Panc1 (cell line): ENCODE results near the gene UBL4A. TPM values are rescaled to one million over a fixed set of nuclear protein-coding genes. Genes with fewer than 3 reads are reported as not detected.
A peak's percentile ranks its signal among the peaks of the same experiment; 100 is the strongest.

Experiments
- ATAC-seq: fragments of 200-7000 bp; cut with Tn5 transposase; 2 replicates; pipeline ENCODE4 v1.9.1; 2020; ENCODE audit warnings: mild to moderate bottlenecking, moderate library complexity
- BruUV-seq: library from RNA; stranded (reverse); fragments of 400-500 nt; replicated peaks from 2 replicates; lab custom pipeline; 2021; lab: Mats Ljungman, UMichigan
- CTCF ChIA-PET: fragments of 300-600 bp; sonication (Branson Sonifier 250); formaldehyde crosslinking; loops from one replicate; lab custom pipeline; 2022; ENCODE audit warnings: antibody characterized with exemption; lab: Charles Lee
- POLR2A ChIA-PET: fragments of 300-600 bp; sonication (Branson Sonifier 250); formaldehyde crosslinking; loops from one replicate; lab custom pipeline; 2022; ENCODE audit warnings: antibody characterized with exemption; lab: Charles Lee
- DNase-seq: peaks from one replicate; pipeline ENCODE4 v3.0.0-alpha.2; 2010; ENCODE audit warnings: low read depth, low spot score
- H3K27ac ChIP-seq: 2 replicates; pipeline ENCODE4 v1.5.1; 2011; ENCODE audit warnings: mild to moderate bottlenecking, low read length, inconsistent platforms
- H3K27me3 ChIP-seq: fragments of 200-500 bp; sonication (Bioruptor generic); 2 replicates; pipeline ENCODE4 v1.6.0; 2014; ENCODE audit warnings: low read length, inconsistent platforms; ENCODE audit not compliant: control insufficient read depth, insufficient read depth
- H3K36me3 ChIP-seq: fragments of 200-500 bp; sonication (Bioruptor generic); 2 replicates; pipeline ENCODE4 v1.5.1; 2014; ENCODE audit warnings: inconsistent platforms, mild to moderate bottlenecking, low read length, moderate library complexity; ENCODE audit not compliant: control insufficient read depth, insufficient read depth
- H3K4me1 ChIP-seq: 2 replicates; pipeline ENCODE4 v1.5.1; 2011; ENCODE audit warnings: inconsistent platforms, mild to moderate bottlenecking, low read length, moderate library complexity; ENCODE audit not compliant: control insufficient read depth, insufficient read depth
- H3K4me3 ChIP-seq, 2 experiments: 2 replicates each; pipeline ENCODE4 v1.5.1; 2011 to 2012; ENCODE audit warnings: low read depth in 2 of 2, low read length in 2 of 2, mild to moderate bottlenecking in 2 of 2, inconsistent platforms in 1 of 2, moderate library complexity in 1 of 2
- H3K9me3 ChIP-seq: fragments of 200-500 bp; sonication (Bioruptor generic); 2 replicates; pipeline ENCODE4 v1.5.1; 2014; ENCODE audit warnings: low read depth, mild to moderate bottlenecking, inconsistent platforms, low read length, moderate library complexity; ENCODE audit not compliant: control insufficient read depth, insufficient read depth
- CTCF ChIP-seq: fragments of 450-650 bp; IDR thresholded peaks from 2 replicates; pipeline ENCODE4 v1.5.1; 2017; ENCODE audit warnings: mild to moderate bottlenecking
- POLR2AphosphoS5 ChIP-seq: IDR thresholded peaks from 2 replicates; pipeline ENCODE4 v1.6.1; 2012; ENCODE audit warnings: mild to moderate bottlenecking, low read depth, low read length, moderate library complexity
- REST ChIP-seq, 2 experiments: IDR thresholded peaks; 2 replicates each; pipeline ENCODE4 v1.6.1; 2011 to 2012; ENCODE audit warnings: low read depth in 2 of 2, control low read depth in 1 of 2, low read length in 1 of 2, mild to moderate bottlenecking in 1 of 2, moderate library complexity in 1 of 2; ENCODE audit not compliant: insufficient read depth in 1 of 2
- SIN3A ChIP-seq: IDR thresholded peaks from 2 replicates; pipeline ENCODE4 v1.6.1; 2012; ENCODE audit warnings: low read depth, mild to moderate bottlenecking, low read length, moderate library complexity, borderline replicate concordance; ENCODE audit not compliant: insufficient read depth
- TCF7L2 ChIP-seq: IDR thresholded peaks from 2 replicates; pipeline ENCODE4 v1.6.1; 2011; ENCODE audit warnings: mild to moderate bottlenecking, low read depth, low read length, inconsistent platforms
- in situ Hi-C: cut with HindIII; loops from 2 replicates; pipeline ENCODE4 v1.10.0; 2016; ENCODE audit warnings: low sequenced_read_pairs, low pct_unique_long_range_greater_than_20kb
- intact Hi-C: fragments of 100-400 bp; cut with micrococcal nuclease; formaldehyde crosslinking; loops from one replicate; pipeline ENCODE4 v1.10.0; 2022; ENCODE audit not compliant: unreplicated experiment
- total RNA-seq: library from RNA; stranded (reverse); gene quantifications from one replicate; pipeline ENCODE4 v1.2.1, GENCODE V29; 2021; ENCODE audit not compliant: unreplicated experiment

The UBL4A gene
- total RNA-seq, 1 experiment from 2014 or later = 65.4 TPM

DNA sequence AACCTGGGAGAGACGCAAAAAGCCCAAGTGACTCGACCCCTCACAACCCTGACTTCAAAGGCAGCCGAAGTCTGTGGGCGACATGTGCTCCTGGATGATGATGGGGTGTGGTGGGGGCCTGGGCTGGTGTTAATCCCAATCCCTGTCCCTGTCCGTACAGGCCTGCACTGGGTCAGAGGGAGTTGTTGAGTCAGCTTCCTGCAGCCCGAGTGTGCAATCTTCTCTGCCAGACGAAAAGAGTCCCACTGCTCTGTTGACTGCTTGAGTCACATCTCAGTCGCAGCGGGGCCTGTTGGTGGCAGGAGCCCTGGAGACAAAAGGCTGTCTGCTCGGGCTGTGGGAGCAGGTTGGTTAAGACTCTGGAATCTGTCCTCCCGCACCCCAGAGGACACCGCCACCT lies 19.3 kb upstream of the UBL4A start:
- intact Hi-C loops (no loop called here), in situ Hi-C loops (no loop called here)
- Histone ChIP-seq H3K36me3 (no peaks in the 10 kb centered on the region), H3K27me3 (no peaks in the 10 kb centered on the region), H3K4me1 (no peaks in the 10 kb centered on the region), H3K9me3 (no peaks in the 10 kb centered on the region), H3K4me3 (no peak overlapping the region), H3K27ac (no peak overlapping the region)
- BruUV-seq = no TSS peak
- ATAC-seq (peak; percentile 83), DNase-seq (no peak)
- ChIA-PET CTCF (no interaction called here), POLR2A (no interaction called here)
- TF ChIP-seq REST (IDR thresholded peaks at IDR 0.05; ENCODE audit: insufficient read depth in 1 of 2, low read depth in 2 of 2, low read length in 1 of 2) (no peak), POLR2AphosphoS5 (no peak), CTCF (no peak), SIN3A (no peak), TCF7L2 (no peak)

DNA sequence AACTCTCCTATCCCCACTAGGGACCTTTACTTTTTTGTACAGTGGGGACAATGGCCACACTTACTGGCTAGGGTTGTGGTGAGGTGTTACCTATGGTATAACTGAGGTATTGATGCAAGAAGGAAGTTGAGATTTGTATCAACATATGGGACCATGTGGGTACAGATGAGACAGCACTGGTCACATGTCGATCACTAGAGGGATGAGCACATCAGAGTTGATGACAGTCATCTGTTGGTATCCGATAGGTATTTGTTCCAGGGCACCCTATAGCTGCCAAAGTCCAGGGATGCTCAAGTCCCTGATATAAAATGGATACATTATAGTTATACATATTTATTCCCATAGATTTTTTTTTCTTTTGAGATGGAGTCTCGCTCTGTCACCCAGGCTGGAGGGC lies 16.6 kb upstream of the UBL4A start:
- BruUV-seq = no TSS peak
- H3K27ac ChIP-seq = no peak overlapping the region
- H3K9me3 ChIP-seq = no peaks in the 10 kb centered on the region
- H3K36me3 ChIP-seq = no peaks in the 10 kb centered on the region
- no peak overlapping the region for H3K4me3 ChIP-seq
- ATAC-seq (no peak), DNase-seq (no peak)
- intact Hi-C loops (no loop called here), in situ Hi-C loops (no loop called here)
- CTCF ChIA-PET = no interaction called here
- H3K4me1 ChIP-seq = no peaks in the 10 kb centered on the region
- POLR2A ChIA-PET = no interaction called here
- no peak for TF ChIP-seq CTCF
- TF ChIP-seq POLR2AphosphoS5 = no peak
- TF ChIP-seq SIN3A = no peak
- no peak for TF ChIP-seq TCF7L2
- H3K27me3 ChIP-seq = no peaks in the 10 kb centered on the region

GRCh38 chrX:154502098-154502497 lies 15.7 kb upstream of the UBL4A start:
- ChIA-PET CTCF (interaction anchor here (0.5 kb wide), 1 partner anchor 131 kb away, joined by 8 read pairs; no protein-coding TSS in a partner anchor), POLR2A (no interaction called here)
- ATAC-seq (no peak), DNase-seq (no peak)
- no peak for TF ChIP-seq SIN3A
- TF ChIP-seq CTCF = no peak
- TF ChIP-seq POLR2AphosphoS5 = no peak
- no peak for TF ChIP-seq REST (IDR thresholded peaks at IDR 0.05; ENCODE audit: insufficient read depth in 1 of 2, low read depth in 2 of 2, low read length in 1 of 2)
- no peak for TF ChIP-seq TCF7L2
- no peaks in the 10 kb centered on the region for H3K36me3 ChIP-seq
- no TSS peak for BruUV-seq
- in situ Hi-C loops = no loop called here
- H3K9me3 ChIP-seq = no peaks in the 10 kb centered on the region
- H3K4me3 ChIP-seq = no peak overlapping the region
- no peaks in the 10 kb centered on the region for H3K4me1 ChIP-seq
- no peak overlapping the region for H3K27ac ChIP-seq
- H3K27me3 ChIP-seq = no peaks in the 10 kb centered on the region
- intact Hi-C loops = no loop called here
